Esophagus squamous epithelium (tissue), 5 donors: ENCODE measurements around the gene TSHZ2. TPM values are rescaled to one million over a fixed set of nuclear protein-coding genes. Genes with fewer than 3 reads are reported as not detected.

ENCODE experiments used
- DNase-seq: peaks from one replicate; lab custom pipeline; 2025; lab: John Stamatoyannopoulos, UW
- H3K27ac ChIP-seq, 4 donors: fragments of 200-600 bp; sonication (generic); one replicate each; pipeline ENCODE4 v1.5.1; 2016 to 2019; ENCODE audit warnings: mild to moderate bottlenecking in 1 of 4
- H3K27me3 ChIP-seq, 4 donors: fragments of 200-600 bp; sonication (generic); 1 replicate in 3 of 4; 2 replicates in 1 of 4; pipeline versions ENCODE4 v1.5.1 to v1.6.0; 2017 to 2021; ENCODE audit warnings: antibody characterized with exemption in 1 of 4
- H3K36me3 ChIP-seq, 3 donors: fragments of 200-600 bp; sonication (generic); one replicate each; pipeline ENCODE4 v1.5.1; 2016 to 2019
- H3K4me1 ChIP-seq, 3 donors: fragments of 200-600 bp; sonication (generic); one replicate each; pipeline ENCODE4 v1.5.1; 2017 to 2019
- H3K4me3 ChIP-seq, 4 donors: fragments of 200-600 bp; sonication (generic); 1 replicate in 3 of 4; 2 replicates in 1 of 4; pipeline ENCODE4 v1.5.1; 2016 to 2019; ENCODE audit warnings: mild to moderate bottlenecking in 2 of 4, moderate library complexity in 1 of 4
- H3K9me3 ChIP-seq, 3 donors: fragments of 200-600 bp; sonication (generic); one replicate each; pipeline ENCODE4 v1.5.1; 2016 to 2019
- POLR2A ChIP-seq, 4 donors: fragments of 450-650 bp; IDR thresholded peaks; one replicate each; pipeline ENCODE4 v1.6.1; 2017; ENCODE audit warnings: antibody characterized with exemption in 4 of 4, mild to moderate bottlenecking in 4 of 4, moderate library complexity in 3 of 4
- WGBS, 2 donors: methylation state at CpG; one replicate each; pipeline ENCODE4 v1.1.5; 2018; 5-methylcytosine and 5-hydroxymethylcytosine counted together
- intact Hi-C: fragments of 100-400 bp; cut with DNase I; formaldehyde crosslinking; loops from one replicate; pipeline ENCODE4 v1.15.0; 2022
- total RNA-seq, 4 donors: library from RNA; depleted of rRNA; stranded (reverse); fragments of >200 nt; gene quantifications; one replicate each; pipeline ENCODE4 v1.1.0, GENCODE V29; 2016
- TF ChIP-seq, protein P1 (sequence below), 6 experiments: fragments of 450-650 bp in 4 of 6; fragments of 200-600 bp in 2 of 6; sonication (generic) in 2 of 6; IDR thresholded peaks; one replicate each; pipeline ENCODE4 v1.5.1; 2016 to 2019; ENCODE audit warnings: antibody characterized with exemption in 6 of 6, mild to moderate bottlenecking in 4 of 6, moderate library complexity in 4 of 6
- donor health status: DM: yes; HTN: yes; CAD: no.

TSHZ2 gene
- total RNA-seq, 4 donors from 2014 or later, result 4.7 to 22.0 (median 12.9) TPM

DNA sequence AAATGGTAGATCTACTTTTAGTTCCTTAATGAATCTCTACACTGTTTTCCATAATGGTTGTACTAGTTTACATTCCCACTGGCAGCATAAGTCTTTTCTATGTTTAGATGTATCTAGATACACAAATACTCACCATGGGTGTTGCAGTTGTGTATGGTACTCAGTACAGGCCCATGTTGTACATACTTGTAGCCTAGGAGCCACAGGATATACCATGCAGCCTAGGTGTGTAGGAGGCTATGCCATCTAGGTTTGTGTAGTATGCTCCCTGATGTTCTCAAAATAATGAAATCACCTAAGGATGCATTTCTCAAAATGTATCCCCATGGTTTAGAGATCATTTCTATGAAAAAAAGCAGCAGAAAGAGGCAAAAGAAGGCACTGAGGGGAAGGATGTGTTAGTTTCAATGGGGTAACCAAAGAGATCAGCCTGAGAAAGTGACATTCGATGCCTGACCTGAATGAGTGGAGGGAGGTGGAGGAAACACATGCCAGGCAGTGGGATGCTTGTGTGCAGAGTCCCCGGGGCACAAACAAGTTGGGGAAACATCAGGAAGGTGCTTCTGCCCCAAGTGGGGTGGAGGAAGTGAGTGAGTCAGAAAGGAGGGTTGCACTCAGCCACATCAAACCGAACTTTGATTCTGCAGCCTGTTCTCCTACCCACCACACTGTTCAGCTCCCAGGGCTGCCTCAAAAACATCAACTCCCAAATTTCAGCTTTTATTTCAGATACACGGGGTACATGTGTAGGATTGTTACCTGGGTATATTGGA is 430.3 kb downstream of the TSHZ2 start:
- DNase-seq, result no peak
- no peak overlapping the region for H3K27ac ChIP-seq
- TF ChIP-seq, protein P1, sequence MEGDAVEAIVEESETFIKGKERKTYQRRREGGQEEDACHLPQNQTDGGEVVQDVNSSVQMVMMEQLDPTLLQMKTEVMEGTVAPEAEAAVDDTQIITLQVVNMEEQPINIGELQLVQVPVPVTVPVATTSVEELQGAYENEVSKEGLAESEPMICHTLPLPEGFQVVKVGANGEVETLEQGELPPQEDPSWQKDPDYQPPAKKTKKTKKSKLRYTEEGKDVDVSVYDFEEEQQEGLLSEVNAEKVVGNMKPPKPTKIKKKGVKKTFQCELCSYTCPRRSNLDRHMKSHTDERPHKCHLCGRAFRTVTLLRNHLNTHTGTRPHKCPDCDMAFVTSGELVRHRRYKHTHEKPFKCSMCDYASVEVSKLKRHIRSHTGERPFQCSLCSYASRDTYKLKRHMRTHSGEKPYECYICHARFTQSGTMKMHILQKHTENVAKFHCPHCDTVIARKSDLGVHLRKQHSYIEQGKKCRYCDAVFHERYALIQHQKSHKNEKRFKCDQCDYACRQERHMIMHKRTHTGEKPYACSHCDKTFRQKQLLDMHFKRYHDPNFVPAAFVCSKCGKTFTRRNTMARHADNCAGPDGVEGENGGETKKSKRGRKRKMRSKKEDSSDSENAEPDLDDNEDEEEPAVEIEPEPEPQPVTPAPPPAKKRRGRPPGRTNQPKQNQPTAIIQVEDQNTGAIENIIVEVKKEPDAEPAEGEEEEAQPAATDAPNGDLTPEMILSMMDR (IDR thresholded peaks at IDR 0.05), result no peak
- TF ChIP-seq POLR2A (IDR thresholded peaks at IDR 0.05), result no peak
- no peaks in the 10 kb centered on the region for H3K4me1 ChIP-seq
- 78 to 80% methylated on average over 4 of the region's 4 CpGs for WGBS, 2 donors
- intact Hi-C loops, result no loop called here
- no peaks in the 10 kb centered on the region for H3K9me3 ChIP-seq
- H3K4me3 ChIP-seq, result no peak overlapping the region
- H3K36me3 ChIP-seq, result no peaks in the 10 kb centered on the region
- H3K27me3 ChIP-seq, result no peaks in the 10 kb centered on the region

DNA sequence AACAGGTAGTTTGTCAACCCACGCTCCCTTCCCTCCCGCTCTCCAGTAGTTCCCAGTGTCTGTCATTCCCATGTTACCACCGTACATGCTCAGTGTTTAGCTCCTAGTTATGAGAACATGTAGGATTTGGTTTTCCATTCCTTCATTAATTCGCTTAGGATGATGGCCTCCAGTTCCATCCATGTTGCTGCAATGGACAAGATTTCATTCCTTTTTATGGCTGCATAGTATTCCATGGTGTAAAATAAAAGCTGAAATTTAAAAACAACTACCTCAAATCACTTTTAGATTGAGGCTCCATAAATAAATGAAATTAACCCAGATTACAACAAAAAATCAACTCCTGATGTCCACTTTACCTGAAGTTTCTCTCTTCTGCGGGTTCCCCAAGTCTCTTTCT is 430.9 kb downstream of the TSHZ2 start:
- TF ChIP-seq POLR2A (IDR thresholded peaks at IDR 0.05), result no peak
- TF ChIP-seq, protein P1 (IDR thresholded peaks at IDR 0.05), result no peak
- no peak overlapping the region for H3K27ac ChIP-seq
- H3K27me3 ChIP-seq, result no peaks in the 10 kb centered on the region
- H3K9me3 ChIP-seq, result no peaks in the 10 kb centered on the region
- intact Hi-C loops, result no loop called here
- DNase-seq, result no peak
- no peak overlapping the region for H3K4me3 ChIP-seq
- 90 to 95% methylated on average over 5 of the region's 5 CpGs for WGBS, 2 donors
- H3K4me1 ChIP-seq, result no peaks in the 10 kb centered on the region
- no peaks in the 10 kb centered on the region for H3K36me3 ChIP-seq

DNA sequence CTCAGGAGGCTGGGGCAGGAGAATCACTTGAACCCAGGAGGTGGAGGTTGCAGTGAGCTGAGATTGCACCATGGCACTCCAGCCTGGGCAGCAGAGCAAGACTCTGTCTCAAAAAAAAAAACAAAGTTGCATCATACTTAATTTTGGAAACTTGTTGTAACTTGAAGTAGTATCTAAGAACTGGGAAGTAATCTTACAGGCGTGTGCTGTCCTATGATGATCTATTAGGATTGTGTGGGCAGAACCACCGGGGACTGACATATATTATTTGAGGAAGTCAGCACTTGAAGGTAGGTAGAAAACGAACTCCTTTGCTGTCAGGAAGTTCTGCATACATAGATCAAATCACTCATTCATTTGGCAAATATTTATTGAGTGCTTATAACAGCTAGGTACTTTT is 433.0 kb downstream of the TSHZ2 start:
- TF ChIP-seq POLR2A (IDR thresholded peaks at IDR 0.05), result no peak
- TF ChIP-seq, protein P1 (IDR thresholded peaks at IDR 0.05), result no peak

DNA sequence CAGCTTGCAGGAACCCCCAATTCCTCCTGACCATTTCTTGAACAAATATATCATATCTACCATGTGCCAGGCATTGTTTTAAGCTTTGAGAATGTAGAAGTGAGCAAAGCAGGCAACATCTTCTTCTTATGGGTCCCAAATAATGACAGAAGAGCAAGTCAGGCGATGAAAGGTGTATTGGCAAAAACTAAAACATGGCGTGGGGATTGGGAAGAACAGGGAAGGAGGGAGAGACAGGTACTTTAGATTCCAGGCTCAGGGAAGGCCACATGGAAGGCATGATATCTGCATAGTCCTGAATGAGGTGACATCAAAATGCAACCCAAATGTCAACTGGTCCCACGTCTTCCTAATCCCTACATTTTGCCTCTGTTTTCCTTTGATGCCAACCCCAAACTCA is 434.4 kb downstream of the TSHZ2 start:
- H3K4me1 ChIP-seq, result peaks cover 0 to 9% (median 0%) of the 10 kb centered on the region in 3 donors
- WGBS, 2 donors, result 80 to 86% methylated on average over 3 of the region's 3 CpGs
- no peak for DNase-seq
- no peak for TF ChIP-seq POLR2A (IDR thresholded peaks at IDR 0.05)
- TF ChIP-seq, protein P1 (IDR thresholded peaks at IDR 0.05), result no peak
- H3K4me3 ChIP-seq, result no peak overlapping the region
- H3K9me3 ChIP-seq, result no peaks in the 10 kb centered on the region
- H3K27me3 ChIP-seq, result no peaks in the 10 kb centered on the region
- intact Hi-C loops, result no loop called here
- H3K27ac ChIP-seq, result no peak overlapping the region
- no peaks in the 10 kb centered on the region for H3K36me3 ChIP-seq

More for the DNA sequence above, 433.0 kb downstream of the TSHZ2 start:
- Histone ChIP-seq H3K9me3 (no peaks in the 10 kb centered on the region), H3K27ac (no peak overlapping the region), H3K36me3 (no peaks in the 10 kb centered on the region), H3K4me1 (peaks cover 0 to 9% (median 0%) of the 10 kb centered on the region in 3 donors), H3K27me3 (no peaks in the 10 kb centered on the region), H3K4me3 (no peak overlapping the region)
- intact Hi-C loops, result no loop called here
- no peak for DNase-seq
- 25 to 32% methylated on average over 3 of the region's 3 CpGs for WGBS, 2 donors

DNA sequence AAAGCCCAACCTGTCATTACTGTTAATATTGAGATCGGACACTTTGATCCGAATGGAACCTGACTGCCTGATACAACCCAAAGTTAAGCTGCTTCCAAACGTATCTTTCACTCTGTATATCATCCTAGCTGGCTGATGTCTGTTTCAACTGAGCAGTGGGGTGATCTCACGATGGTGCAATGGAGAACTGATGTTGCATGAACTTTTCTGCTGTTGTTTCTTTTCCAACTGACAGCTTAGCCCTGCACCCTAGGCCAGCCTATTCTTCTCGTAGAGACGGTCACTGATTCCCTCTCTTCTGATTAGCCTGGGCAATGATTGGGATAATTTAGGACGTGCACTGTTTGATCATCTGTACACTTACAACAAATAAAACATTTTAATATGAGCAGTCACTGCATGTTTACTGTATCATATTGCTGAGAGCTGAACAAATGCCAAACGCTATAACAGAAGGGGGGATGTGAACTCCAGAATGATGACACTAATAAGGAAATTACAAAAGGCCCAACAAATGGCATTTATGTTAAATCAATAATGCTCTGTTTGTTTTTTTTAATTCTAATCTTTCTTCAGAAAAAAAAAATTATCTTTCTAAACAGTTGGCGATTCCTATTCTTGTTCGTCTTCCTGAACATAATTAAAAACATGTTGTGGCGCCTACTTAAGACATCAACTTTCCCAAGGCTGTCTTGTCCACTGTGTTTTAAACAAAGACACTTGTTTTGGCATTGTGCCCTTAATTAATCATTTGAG is 436.7 kb downstream of the TSHZ2 start:
- TF ChIP-seq, protein P1 (IDR thresholded peaks at IDR 0.05), result no peak
- no peak for TF ChIP-seq POLR2A (IDR thresholded peaks at IDR 0.05)
- no peak for DNase-seq
- no peaks in the 10 kb centered on the region for H3K36me3 ChIP-seq
- no peaks in the 10 kb centered on the region for H3K27me3 ChIP-seq
- peak overlapping the region in 2 of 4 donors; percentile 10 to 53 for H3K27ac ChIP-seq
- intact Hi-C loops, result no loop called here
- 44 to 50% methylated on average over 11 of the region's 11 CpGs for WGBS, 2 donors
- peaks cover 0 to 9% (median 0%) of the 10 kb centered on the region in 3 donors for H3K4me1 ChIP-seq
- no peak overlapping the region for H3K4me3 ChIP-seq
- no peaks in the 10 kb centered on the region for H3K9me3 ChIP-seq
